Liver (tissue), 9 donors: ENCODE results near the gene DEAF1. TPM values are rescaled to one million over a fixed set of nuclear protein-coding genes. Genes with fewer than 3 reads are reported as not detected.
A peak's percentile ranks its signal among the peaks of the same experiment; 100 is the strongest.

ENCODE experiments used
- DNase-seq: peaks from one replicate; pipeline ENCODE4 v3.0.0-alpha.2; 2017; ENCODE audit warnings: low spot score
- H3K27ac ChIP-seq, 2 donors: one replicate each; pipeline ENCODE4 v1.7.0; 2013; ENCODE audit warnings: inconsistent platforms in 2 of 2, low read length in 2 of 2, control low read depth in 1 of 2, low read depth in 1 of 2, mild to moderate bottlenecking in 1 of 2
- H3K27me3 ChIP-seq, 4 donors: one replicate each; pipeline versions ENCODE4 v1.6.1 to v1.7.0; 2013; ENCODE audit warnings: low read length in 3 of 4, inconsistent platforms in 1 of 4, mild to moderate bottlenecking in 1 of 4, moderate library complexity in 1 of 4; ENCODE audit not compliant: control insufficient read depth in 4 of 4, insufficient read depth in 4 of 4
- H3K36me3 ChIP-seq, 4 donors: one replicate each; pipeline versions ENCODE4 v1.6.1 to v1.7.0; 2013; ENCODE audit warnings: low read length in 3 of 4, mild to moderate bottlenecking in 3 of 4, low read depth in 1 of 4, moderate library complexity in 1 of 4; ENCODE audit not compliant: control insufficient read depth in 4 of 4, insufficient read depth in 3 of 4
- H3K4me1 ChIP-seq, 4 donors: one replicate each; pipeline versions ENCODE4 v1.6.1 to v1.7.0; 2013; ENCODE audit warnings: low read length in 3 of 4, mild to moderate bottlenecking in 3 of 4, moderate library complexity in 1 of 4; ENCODE audit not compliant: control insufficient read depth in 4 of 4, insufficient read depth in 4 of 4
- H3K4me3 ChIP-seq, 3 donors: one replicate each; pipeline versions ENCODE4 v1.6.1 to v1.7.0; 2013; ENCODE audit warnings: low read length in 3 of 3, control low read depth in 1 of 3, low read depth in 1 of 3, mild to moderate bottlenecking in 1 of 3
- H3K9ac ChIP-seq, 2 donors: one replicate each; pipeline ENCODE4 v1.7.0; 2013; ENCODE audit warnings: low read length in 2 of 2, mild to moderate bottlenecking in 2 of 2, moderate library complexity in 2 of 2, control low read depth in 1 of 2, low read depth in 1 of 2
- H3K9me3 ChIP-seq, 4 donors: one replicate each; pipeline versions ENCODE4 v1.6.1 to v1.7.0; 2013; ENCODE audit warnings: low read length in 3 of 4; ENCODE audit not compliant: control insufficient read depth in 4 of 4
- EGR1 ChIP-seq, 2 donors: IDR thresholded peaks; 2 replicates each; pipeline ENCODE4 v1.6.1; 2016 to 2018; ENCODE audit warnings: antibody characterized with exemption in 2 of 2, low read depth in 2 of 2
- FOXA1 ChIP-seq: IDR thresholded peaks from 2 replicates; pipeline ENCODE4 v1.6.1; 2016; ENCODE audit warnings: antibody characterized with exemption
- FOXA2 ChIP-seq: IDR thresholded peaks from 2 replicates; pipeline ENCODE4 v1.6.1; 2016; ENCODE audit warnings: antibody characterized with exemption
- GABPA ChIP-seq, 2 donors: IDR thresholded peaks in 1 of 2; conservative IDR thresholded peaks in 1 of 2; 2 replicates each; pipeline ENCODE4 v1.6.1; 2016; ENCODE audit warnings: antibody characterized with exemption in 2 of 2, mild to moderate bottlenecking in 1 of 2, moderate library complexity in 1 of 2
- HNF4A ChIP-seq, 2 donors: conservative IDR thresholded peaks; 2 replicates each; pipeline ENCODE4 v1.6.1; 2016; ENCODE audit warnings: antibody characterized with exemption in 2 of 2, mild to moderate bottlenecking in 2 of 2
- HNF4G ChIP-seq: IDR thresholded peaks from 2 replicates; pipeline ENCODE4 v1.6.1; 2016; ENCODE audit warnings: antibody characterized with exemption
- NR2F2 ChIP-seq: IDR thresholded peaks from 2 replicates; pipeline ENCODE4 v1.6.1; 2016; ENCODE audit warnings: antibody characterized with exemption
- RAD21 ChIP-seq, 2 donors: IDR thresholded peaks; 2 replicates each; pipeline ENCODE4 v1.6.1; 2016; ENCODE audit warnings: antibody characterized with exemption in 2 of 2, mild to moderate bottlenecking in 2 of 2
- RXRA ChIP-seq, 2 donors: IDR thresholded peaks; 2 replicates each; pipeline ENCODE4 v1.6.1; 2017 to 2018; ENCODE audit warnings: antibody characterized with exemption in 2 of 2, mild to moderate bottlenecking in 1 of 2
- SP1 ChIP-seq: IDR thresholded peaks from 2 replicates; pipeline ENCODE4 v1.6.1; 2018; ENCODE audit warnings: antibody characterized with exemption, mild to moderate bottlenecking
- TAF1 ChIP-seq: conservative IDR thresholded peaks from 2 replicates; pipeline ENCODE4 v1.6.1; 2016; ENCODE audit warnings: antibody characterized with exemption, mild to moderate bottlenecking
- WGBS: extraction: QIAGEN DNeasy Blood & Tissue Kit; methylation state at CpG from one replicate; pipeline ENCODE4 v1.1.7; 2013; 5-methylcytosine and 5-hydroxymethylcytosine counted together
- polyA plus RNA-seq, 2 donors: library from polyadenylated mRNA; stranded (reverse) in 1 of 2; unstranded in 1 of 2; fragments of 200-250 nt in 1 of 2; fragments of >200 nt in 1 of 2; fragmentation: Nextera tagmentation in 1 of 2; extraction: Ambion mirVana in 1 of 2; gene quantifications; one replicate each; pipeline versions ENCODE4 v1.2.1 to v1.2.3, GENCODE V29; 2013 to 2015
- total RNA-seq, 2 donors: library from RNA; depleted of rRNA; stranded (reverse); fragments of >200 nt; gene quantifications; one replicate each; pipeline ENCODE4 v1.2.3, GENCODE V29; 2014
- TF ChIP-seq, protein P1 (sequence below): fragments of 150-350 bp; IDR thresholded peaks from 2 replicates; pipeline ENCODE4 v1.5.1; 2017; ENCODE audit warnings: improper control_type of control experiment, low read depth, low read length; ENCODE audit not compliant: missing input control
- TF ChIP-seq, protein P2 (sequence below): IDR thresholded peaks from 2 replicates; pipeline ENCODE4 v1.6.1; 2016; ENCODE audit warnings: antibody characterized with exemption, mild to moderate bottlenecking
- TF ChIP-seq, protein P3 (sequence below): IDR thresholded peaks from 2 replicates; pipeline ENCODE4 v1.6.1; 2016; ENCODE audit warnings: antibody characterized with exemption
- TF ChIP-seq, protein P4 (sequence below): IDR thresholded peaks from 2 replicates; pipeline ENCODE4 v1.6.1; 2016; ENCODE audit warnings: antibody characterized with exemption
- TF ChIP-seq, protein P5 (sequence below): IDR thresholded peaks from 2 replicates; pipeline ENCODE4 v1.6.1; 2016; ENCODE audit warnings: antibody characterized with exemption
- donor health status: healthy.
- donor health status: healthy.
- donor health status: healthy.
- donor health status: healthy.
- donor health status: healthy.

The DEAF1 gene
- total and polyA plus RNA-seq, 4 donors: 7.0 to 11.4 (median 10.1) TPM

DNA sequence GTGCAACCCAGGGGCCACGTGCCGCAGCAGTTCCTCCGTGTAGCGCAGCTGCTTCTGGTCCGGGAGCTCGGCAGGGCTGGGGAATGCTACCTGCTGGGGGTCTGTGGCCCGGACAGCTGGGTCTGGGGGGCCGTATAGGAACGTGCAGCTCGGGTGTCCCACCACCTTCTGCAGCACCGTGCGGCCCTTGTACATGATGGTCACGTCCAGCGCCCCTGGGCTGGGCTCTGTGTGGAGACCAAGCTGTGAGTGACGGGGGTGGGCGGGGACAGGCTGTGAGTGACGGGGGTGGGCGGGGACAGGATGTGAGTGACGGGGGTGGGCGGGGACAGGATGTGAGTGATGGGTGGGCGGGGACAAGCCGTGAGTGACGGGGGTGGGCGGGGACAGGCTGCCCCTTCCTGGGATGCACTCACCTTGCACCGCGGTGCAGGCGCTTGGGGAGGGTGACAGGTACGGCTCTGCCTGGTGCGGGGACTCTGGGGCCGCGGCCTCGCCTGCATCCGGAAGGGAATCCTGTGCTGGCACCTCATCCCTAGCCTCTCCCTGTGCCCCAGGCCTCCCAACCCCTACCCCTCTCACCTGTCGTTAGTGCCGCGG is 81.6 kb downstream of the DEAF1 start:
- H3K4me1 ChIP-seq: peaks cover 20 to 79% (median 57%) of the 10 kb centered on the region in 4 donors
- H3K9me3 ChIP-seq: no peaks in the 10 kb centered on the region
- H3K36me3 ChIP-seq: peaks cover 3 to 28% (median 14%) of the 10 kb centered on the region in 4 donors
- H3K27ac ChIP-seq: peak overlapping the region; percentile 80 to 98
- TF ChIP-seq HNF4A (conservative IDR thresholded peaks at IDR 0.05) (no peak), RXRA (IDR thresholded peaks at IDR 0.05) (no peak), GABPA (IDR thresholded peaks at IDR 0.05 in 1 of 2, conservative IDR thresholded peaks at IDR 0.05 in 1 of 2) (no peak), FOXA2 (no peak), TAF1 (no peak), HNF4G (no peak), EGR1 (IDR thresholded peaks at IDR 0.05; ENCODE audit: low read depth in 2 of 2) (no peak), FOXA1 (no peak), RAD21 (IDR thresholded peaks at IDR 0.05) (no peak), NR2F2 (no peak)
- TF ChIP-seq, protein P1, sequence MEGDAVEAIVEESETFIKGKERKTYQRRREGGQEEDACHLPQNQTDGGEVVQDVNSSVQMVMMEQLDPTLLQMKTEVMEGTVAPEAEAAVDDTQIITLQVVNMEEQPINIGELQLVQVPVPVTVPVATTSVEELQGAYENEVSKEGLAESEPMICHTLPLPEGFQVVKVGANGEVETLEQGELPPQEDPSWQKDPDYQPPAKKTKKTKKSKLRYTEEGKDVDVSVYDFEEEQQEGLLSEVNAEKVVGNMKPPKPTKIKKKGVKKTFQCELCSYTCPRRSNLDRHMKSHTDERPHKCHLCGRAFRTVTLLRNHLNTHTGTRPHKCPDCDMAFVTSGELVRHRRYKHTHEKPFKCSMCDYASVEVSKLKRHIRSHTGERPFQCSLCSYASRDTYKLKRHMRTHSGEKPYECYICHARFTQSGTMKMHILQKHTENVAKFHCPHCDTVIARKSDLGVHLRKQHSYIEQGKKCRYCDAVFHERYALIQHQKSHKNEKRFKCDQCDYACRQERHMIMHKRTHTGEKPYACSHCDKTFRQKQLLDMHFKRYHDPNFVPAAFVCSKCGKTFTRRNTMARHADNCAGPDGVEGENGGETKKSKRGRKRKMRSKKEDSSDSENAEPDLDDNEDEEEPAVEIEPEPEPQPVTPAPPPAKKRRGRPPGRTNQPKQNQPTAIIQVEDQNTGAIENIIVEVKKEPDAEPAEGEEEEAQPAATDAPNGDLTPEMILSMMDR: no peak
- TF ChIP-seq, protein P2, sequence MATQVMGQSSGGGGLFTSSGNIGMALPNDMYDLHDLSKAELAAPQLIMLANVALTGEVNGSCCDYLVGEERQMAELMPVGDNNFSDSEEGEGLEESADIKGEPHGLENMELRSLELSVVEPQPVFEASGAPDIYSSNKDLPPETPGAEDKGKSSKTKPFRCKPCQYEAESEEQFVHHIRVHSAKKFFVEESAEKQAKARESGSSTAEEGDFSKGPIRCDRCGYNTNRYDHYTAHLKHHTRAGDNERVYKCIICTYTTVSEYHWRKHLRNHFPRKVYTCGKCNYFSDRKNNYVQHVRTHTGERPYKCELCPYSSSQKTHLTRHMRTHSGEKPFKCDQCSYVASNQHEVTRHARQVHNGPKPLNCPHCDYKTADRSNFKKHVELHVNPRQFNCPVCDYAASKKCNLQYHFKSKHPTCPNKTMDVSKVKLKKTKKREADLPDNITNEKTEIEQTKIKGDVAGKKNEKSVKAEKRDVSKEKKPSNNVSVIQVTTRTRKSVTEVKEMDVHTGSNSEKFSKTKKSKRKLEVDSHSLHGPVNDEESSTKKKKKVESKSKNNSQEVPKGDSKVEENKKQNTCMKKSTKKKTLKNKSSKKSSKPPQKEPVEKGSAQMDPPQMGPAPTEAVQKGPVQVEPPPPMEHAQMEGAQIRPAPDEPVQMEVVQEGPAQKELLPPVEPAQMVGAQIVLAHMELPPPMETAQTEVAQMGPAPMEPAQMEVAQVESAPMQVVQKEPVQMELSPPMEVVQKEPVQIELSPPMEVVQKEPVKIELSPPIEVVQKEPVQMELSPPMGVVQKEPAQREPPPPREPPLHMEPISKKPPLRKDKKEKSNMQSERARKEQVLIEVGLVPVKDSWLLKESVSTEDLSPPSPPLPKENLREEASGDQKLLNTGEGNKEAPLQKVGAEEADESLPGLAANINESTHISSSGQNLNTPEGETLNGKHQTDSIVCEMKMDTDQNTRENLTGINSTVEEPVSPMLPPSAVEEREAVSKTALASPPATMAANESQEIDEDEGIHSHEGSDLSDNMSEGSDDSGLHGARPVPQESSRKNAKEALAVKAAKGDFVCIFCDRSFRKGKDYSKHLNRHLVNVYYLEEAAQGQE: no peak
- TF ChIP-seq, protein P3, sequence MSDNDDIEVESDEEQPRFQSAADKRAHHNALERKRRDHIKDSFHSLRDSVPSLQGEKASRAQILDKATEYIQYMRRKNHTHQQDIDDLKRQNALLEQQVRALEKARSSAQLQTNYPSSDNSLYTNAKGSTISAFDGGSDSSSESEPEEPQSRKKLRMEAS: no peak
- TF ChIP-seq, protein P4, sequence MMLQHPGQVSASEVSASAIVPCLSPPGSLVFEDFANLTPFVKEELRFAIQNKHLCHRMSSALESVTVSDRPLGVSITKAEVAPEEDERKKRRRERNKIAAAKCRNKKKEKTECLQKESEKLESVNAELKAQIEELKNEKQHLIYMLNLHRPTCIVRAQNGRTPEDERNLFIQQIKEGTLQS: no peak
- TF ChIP-seq, protein P5, sequence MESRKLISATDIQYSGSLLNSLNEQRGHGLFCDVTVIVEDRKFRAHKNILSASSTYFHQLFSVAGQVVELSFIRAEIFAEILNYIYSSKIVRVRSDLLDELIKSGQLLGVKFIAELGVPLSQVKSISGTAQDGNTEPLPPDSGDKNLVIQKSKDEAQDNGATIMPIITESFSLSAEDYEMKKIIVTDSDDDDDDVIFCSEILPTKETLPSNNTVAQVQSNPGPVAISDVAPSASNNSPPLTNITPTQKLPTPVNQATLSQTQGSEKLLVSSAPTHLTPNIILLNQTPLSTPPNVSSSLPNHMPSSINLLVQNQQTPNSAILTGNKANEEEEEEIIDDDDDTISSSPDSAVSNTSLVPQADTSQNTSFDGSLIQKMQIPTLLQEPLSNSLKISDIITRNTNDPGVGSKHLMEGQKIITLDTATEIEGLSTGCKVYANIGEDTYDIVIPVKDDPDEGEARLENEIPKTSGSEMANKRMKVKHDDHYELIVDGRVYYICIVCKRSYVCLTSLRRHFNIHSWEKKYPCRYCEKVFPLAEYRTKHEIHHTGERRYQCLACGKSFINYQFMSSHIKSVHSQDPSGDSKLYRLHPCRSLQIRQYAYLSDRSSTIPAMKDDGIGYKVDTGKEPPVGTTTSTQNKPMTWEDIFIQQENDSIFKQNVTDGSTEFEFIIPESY: no peak
- H3K27me3 ChIP-seq: no peaks in the 10 kb centered on the region
- H3K9ac ChIP-seq: no peak overlapping the region
- peak overlapping the region in 1 of 3 donors; percentile 68 for H3K4me3 ChIP-seq
- peak; percentile 74 for DNase-seq
- WGBS: 37% methylated on average over 36 of the region's 36 CpGs

DNA sequence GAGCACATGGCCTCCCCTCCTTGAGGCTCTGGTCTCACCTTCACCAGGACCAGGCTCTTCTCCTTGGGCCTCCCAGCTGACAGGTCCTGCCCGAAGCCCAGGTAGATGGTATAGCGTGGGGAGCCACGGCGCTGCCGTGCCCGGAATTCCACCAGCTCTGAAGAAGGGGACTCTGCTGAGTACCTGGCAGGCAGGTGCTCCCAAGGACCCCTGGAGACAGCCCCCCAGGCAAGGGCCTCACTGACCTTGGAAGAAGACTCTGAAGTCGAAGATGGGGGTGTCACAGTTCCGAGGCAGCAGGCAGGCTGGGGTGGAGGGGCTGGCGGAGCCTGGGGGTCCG is 82.1 kb downstream of the DEAF1 start:
- peaks cover 3 to 29% (median 14%) of the 10 kb centered on the region in 4 donors for H3K36me3 ChIP-seq
- no peak overlapping the region for H3K9ac ChIP-seq
- H3K27ac ChIP-seq: peak overlapping the region; percentile 60 to 73
- no peak for DNase-seq
- no peak for TF ChIP-seq SP1
- TF ChIP-seq GABPA (IDR thresholded peaks at IDR 0.05 in 1 of 2, conservative IDR thresholded peaks at IDR 0.05 in 1 of 2): no peak
- H3K27me3 ChIP-seq: no peaks in the 10 kb centered on the region
- H3K4me1 ChIP-seq: peaks cover 20 to 82% (median 57%) of the 10 kb centered on the region in 4 donors
- H3K4me3 ChIP-seq: no peak overlapping the region
- no peaks in the 10 kb centered on the region for H3K9me3 ChIP-seq
- 89% methylated on average over 10 of the region's 10 CpGs for WGBS
